ENCODE results near the gene CRHR1.
"Not testable (repeated sequence)": the region's sequence is repeated elsewhere in the genome, so short reads cannot be mapped to it uniquely, and the experiment has no call there.

CRHR1 gene

GRCh38 chr17:45846223-45846622 lies 62.1 kb downstream of the CRHR1 start:
- no peak for DNase-seq (ENCODE audit: low spot score)

DNA sequence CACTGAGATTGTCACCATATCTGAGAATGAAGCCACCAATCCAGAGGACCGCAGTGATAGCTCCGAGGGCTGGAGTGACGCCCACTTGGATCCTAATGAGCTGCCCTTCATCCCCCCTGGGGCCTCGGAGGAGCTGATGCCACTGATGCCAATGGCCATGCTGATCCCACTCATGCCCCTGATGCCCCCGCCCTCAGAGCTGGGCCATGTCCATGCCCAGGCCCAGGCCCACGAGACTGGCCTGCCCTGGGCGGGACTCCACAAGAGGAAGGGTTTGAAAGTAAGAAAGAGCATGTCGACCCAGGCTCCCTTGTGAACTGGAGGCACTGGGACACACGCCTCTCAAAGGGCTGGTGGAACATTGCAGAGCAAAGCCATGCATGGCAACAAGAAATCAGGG lies 62.5 kb downstream of the CRHR1 start:
- DNase-seq (ENCODE audit: low spot score) = no peak

DNA sequence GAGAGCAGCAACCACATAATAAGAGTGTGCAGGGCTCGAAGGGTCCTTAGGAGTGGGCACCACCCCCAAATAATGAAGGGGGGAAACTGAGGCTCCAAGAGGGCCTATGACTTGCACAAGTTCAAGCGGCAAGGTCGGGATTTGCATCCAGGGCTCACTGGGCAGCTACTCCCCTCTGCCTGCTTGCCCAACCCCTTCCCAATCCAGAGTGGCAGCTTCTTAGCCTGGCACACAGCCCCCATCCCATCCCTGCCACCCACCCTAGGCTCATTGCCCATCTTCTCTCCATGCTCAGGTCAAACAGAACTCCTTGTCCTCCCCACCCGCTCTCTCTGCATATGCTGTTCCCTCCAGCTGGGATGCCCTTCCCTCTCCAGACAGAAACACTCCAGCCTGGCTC lies 63.0 kb downstream of the CRHR1 start:
- DNase-seq (ENCODE audit: low spot score) = no peak

- no peak for DNase-seq (ENCODE audit: low spot score)
These were observed 63.6 kb downstream of the CRHR1 start for GRCh38 chr17:45847747-45848146.

DNA sequence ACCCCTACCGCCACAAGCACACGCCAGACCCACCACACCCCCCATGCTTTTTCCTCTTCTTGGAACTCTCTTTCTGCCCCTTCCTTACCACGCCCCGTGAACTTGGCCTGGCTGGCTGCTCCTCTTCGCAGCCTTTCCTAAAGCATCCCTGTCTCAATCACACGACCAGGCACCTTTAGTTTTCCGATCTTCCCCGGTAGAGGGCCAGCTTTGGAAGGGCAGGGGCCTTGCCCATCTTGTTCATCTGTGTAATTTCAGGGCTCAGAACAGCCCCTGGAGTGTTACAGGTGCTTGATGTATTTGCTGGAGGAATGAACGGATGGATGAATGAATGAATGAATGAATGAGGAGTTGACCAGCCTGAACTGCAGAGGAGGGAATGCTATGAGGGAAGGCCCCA lies 64.3 kb downstream of the CRHR1 start:
- DNase-seq (ENCODE audit: low spot score) = no peak

GRCh38 chr17:45848868-45849535 lies 64.9 kb downstream of the CRHR1 start:
- no peak for DNase-seq (ENCODE audit: low spot score)

DNA sequence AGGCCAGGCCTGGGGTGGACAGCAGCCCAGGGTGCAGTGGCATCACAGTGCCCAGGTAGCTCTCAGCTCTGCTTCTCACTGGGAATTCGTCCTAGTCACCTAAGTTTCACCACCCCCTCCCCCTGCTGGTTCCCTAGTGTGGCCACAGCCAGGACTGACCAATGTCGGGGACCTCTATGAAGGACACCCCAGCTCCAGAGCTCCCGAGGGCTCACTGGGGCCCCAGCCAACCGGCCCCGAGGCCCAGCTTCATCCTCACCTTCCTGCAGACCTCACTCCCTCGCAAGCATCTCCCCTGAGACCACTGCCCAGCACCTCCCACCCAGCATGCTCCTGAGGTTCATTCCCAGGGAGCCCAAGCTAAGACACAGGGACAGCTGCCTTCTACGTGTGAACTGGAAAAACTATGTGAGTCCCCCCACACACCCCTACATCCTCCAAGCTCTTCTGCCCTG lies 65.4 kb downstream of the CRHR1 start:
- no peak for DNase-seq (ENCODE audit: low spot score)

- DNase-seq (ENCODE audit: low spot score) = no peak
These were observed 65.9 kb downstream of the CRHR1 start for GRCh38 chr17:45850011-45850410.

- DNase-seq (ENCODE audit: low spot score) = no peak
These were observed 66.3 kb downstream of the CRHR1 start for GRCh38 chr17:45850468-45850867.

- no peak for DNase-seq (ENCODE audit: low spot score)
These were observed 66.9 kb downstream of the CRHR1 start for GRCh38 chr17:45851022-45851421.

DNA sequence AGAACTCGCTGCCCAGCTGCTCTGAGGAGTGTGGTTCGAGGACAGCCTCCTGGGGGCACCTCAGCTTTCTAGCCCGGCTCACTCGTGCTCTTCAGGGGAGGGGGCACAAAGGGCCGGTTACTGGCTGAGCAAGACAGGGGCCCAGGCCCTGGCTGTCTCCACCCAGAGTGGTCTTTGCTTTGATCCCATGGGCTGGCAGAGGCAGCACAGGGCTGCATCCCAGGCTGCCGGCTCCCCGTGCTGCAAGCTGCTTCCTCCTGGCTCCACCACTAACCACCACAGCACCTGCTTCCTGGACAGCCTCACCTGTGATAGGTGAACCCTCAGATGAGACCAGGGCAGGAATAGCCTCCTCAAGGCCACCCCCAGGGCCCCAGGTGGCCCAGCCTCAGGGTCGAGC lies 67.3 kb downstream of the CRHR1 start:
- DNase-seq (ENCODE audit: low spot score) = no peak

DNA sequence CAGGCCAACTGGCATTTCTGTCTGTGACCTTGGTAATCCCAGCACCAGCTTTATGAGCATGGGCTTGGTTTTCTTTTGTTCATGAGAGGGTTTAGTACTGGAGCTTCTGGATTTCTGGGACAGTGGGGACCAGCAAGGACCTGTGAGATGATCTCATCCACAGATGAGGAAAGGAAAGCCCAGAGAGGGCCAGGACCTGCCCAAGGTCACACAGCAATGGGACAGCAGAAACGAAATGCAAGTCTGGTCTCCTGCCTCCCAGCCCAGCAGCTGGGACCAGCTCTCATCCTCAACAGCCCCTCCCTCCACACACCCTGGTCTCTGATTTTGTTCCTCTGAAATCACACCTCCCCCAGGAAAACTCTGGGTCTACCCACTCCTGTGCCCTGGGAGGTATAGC lies 67.8 kb downstream of the CRHR1 start:
- no peak for DNase-seq (ENCODE audit: low spot score)

DNA sequence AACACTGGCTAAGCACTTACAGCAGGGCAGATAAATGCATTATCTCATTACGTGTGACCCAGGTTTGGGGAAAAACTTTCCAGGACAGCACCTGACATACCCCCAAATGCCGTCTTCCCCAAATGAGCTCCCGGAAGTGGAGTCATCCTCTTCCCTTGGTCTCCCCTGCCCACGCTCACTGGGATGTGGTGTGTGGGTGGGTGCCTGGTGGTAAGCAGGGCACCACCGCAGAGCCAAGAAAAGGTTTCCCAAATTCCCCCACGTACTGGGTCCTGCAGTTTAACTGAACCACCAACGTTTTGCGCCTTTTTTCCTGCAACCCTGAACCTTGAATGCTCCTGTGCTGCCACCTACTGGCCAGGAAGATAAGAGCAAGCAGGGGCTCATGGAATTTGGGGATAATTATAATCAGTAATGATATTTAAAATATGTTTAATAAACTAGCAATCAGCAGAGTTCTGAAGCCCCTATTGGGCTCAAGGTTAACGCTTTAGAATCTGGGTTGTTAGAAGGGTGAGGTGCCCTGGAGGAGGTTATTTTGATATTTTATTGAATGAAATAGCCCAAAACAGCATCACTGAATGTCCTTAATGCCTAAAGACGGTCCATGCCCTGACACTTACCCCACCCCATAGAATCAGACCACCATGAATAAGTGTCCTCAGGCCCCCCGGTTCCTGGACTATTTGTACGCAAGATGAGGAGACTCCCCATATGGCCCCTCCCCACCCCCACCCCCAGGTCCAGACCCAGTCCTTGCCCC lies 68.6 kb downstream of the CRHR1 start:
- DNase-seq (ENCODE audit: low spot score) = peak; percentile 40

- no peak for DNase-seq (ENCODE audit: low spot score)
These were observed 70.1 kb downstream of the CRHR1 start for GRCh38 chr17:45854209-45854608.

DNA sequence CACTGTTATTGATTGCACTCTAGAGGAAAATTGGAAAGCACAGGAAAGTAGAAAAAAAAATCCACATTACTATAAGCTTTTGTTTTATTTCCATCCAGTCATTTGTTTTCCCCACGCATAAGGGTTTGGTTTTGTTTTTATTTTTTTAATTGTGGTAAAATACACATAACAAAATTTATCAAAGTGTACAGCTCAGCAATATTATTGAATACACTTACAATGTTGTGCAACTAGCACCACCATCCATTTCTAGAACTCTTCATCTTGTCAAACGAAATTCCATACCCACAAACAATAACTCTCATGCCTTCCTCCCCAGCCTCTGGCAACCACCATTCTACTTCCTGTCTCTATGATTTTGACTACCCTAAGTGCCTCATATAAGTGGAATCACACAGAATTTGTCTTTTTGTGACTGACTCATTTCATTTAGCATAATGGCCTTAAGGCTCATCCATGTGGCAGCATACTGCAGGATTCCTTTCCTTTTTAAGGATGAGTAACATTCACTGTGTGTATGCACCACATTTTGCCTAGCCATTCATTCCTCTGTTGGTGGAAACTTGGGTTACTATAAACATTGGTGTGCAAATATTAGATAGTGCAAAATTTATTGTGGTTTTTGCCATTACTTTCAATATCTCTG lies 71.7 kb downstream of the CRHR1 start:
- no peak for DNase-seq (ENCODE audit: low spot score)

- DNase-seq (ENCODE audit: low spot score) = no peak
These were observed 74.0 kb downstream of the CRHR1 start for GRCh38 chr17:45857977-45858708.

- DNase-seq (ENCODE audit: low spot score) = no peak
These were observed 77.0 kb downstream of the CRHR1 start for GRCh38 chr17:45861165-45861564.

- DNase-seq (ENCODE audit: low spot score) = not testable (repeated sequence)
These were observed 78.0 kb downstream of the CRHR1 start for GRCh38 chr17:45862127-45862526.

- no peak for DNase-seq (ENCODE audit: low spot score)
These were observed 79.9 kb downstream of the CRHR1 start for GRCh38 chr17:45863857-45864654.

DNA sequence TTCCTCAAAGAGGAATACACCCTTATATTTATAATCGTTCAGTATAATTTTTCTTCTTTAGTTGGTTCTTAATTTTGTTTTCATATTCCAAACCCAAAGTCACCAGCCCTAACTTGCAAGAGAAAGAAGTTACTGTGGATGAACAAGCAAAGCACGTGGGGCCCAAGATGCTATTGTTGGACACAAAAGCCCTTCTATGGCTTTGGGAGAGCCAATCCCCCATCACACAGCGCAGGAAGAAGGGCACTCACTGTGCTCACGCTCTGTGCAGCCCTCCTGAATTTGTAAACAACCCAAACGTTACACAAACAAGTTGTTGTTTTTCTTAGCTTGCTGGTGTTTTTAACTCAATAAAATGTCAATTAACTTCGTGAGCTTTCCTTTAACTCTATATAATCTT lies 83.1 kb downstream of the CRHR1 start:
- DNase-seq (ENCODE audit: low spot score) = no peak

DNA sequence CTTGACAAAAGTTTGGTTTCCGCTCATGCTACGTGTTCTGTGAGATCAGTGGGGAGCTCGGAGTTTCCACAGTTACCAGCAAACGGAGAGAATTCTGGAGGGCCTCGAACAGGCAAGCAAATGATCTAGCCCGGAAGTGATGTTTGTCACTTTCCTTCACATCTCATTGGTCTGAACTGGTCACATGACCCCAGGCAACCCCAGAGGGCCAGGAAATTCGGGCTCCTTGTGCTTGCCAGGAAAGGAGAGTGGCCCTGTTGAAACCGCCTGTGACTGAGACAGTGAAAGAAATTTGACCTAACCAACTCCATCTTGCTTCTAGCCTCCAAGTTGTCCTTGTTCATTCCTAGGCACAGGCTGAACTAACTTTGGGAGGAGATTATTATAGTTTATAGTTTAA lies 83.6 kb downstream of the CRHR1 start:
- no peak for DNase-seq (ENCODE audit: low spot score)

DNA sequence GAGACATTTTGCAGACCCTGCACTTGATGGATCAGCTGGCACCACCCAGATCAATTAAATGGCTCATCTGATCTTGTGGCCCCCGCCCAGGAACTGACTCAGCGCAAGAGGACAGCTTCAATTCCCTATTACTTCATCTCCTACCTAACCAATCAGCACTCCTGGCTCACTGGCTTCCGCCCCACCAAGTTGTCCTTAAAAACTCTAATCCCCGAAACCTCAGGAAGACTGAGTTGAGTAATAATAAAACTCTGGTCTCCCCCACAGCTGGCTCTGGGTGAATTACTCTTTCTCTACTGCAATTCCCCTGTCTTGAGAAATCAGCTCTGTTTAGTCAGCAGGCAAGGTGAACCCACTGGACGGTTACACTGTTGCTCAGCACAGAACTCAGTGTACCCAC lies 84.2 kb downstream of the CRHR1 start:
- no peak for DNase-seq (ENCODE audit: low spot score)

Measured in COLO829 (cell line).